Neural crest cell (in vitro differentiated cells): Measurements from ENCODE around the gene VAC14. TPM values are rescaled to one million over a fixed set of nuclear protein-coding genes. Genes with fewer than 3 reads are reported as not detected.
"Not testable (repeated sequence)": the region's sequence is repeated elsewhere in the genome, so short reads cannot be mapped to it uniquely, and the experiment has no call there.

Experiments
- DNase-seq: peaks from one replicate; pipeline ENCODE4 v3.0.0; 2021; ENCODE audit warnings: low read depth, mixed read lengths, low spot score
- H3K27ac Mint-ChIP-seq: one replicate; pipeline ENCODE4 v1.8.0; 2021; ENCODE audit warnings: mild to moderate bottlenecking, mixed read lengths; ENCODE audit not compliant: unreplicated experiment
- H3K27me3 Mint-ChIP-seq: 2 replicates; pipeline ENCODE4 v1.8.0; 2021; ENCODE audit warnings: low read depth, mild to moderate bottlenecking, mixed read lengths
- H3K36me3 Mint-ChIP-seq: 2 replicates; pipeline ENCODE4 v1.8.0; 2021; ENCODE audit warnings: low read depth, mild to moderate bottlenecking, mixed read lengths
- H3K4me1 Mint-ChIP-seq: 2 replicates; pipeline ENCODE4 v1.8.0; 2021; ENCODE audit warnings: mixed read lengths
- H3K4me3 Mint-ChIP-seq: one replicate; pipeline ENCODE4 v1.8.0; 2021; ENCODE audit warnings: mild to moderate bottlenecking, mixed read lengths
- H3K9me3 Mint-ChIP-seq: 2 replicates; pipeline ENCODE4 v1.8.0; 2021; ENCODE audit warnings: mixed read lengths
- total RNA-seq: library from RNA; stranded (reverse); gene quantifications from 2 replicates; pipeline ENCODE4 v1.2.1, GENCODE V29; 2021
- TF ChIP-seq, protein P1 (sequence below): fragments of 200-600 bp; sonication (generic); conservative IDR thresholded peaks from 2 replicates; pipeline ENCODE4 v1.5.0; 2021; ENCODE audit warnings: antibody characterized with exemption, mild to moderate bottlenecking

VAC14 gene
- total RNA-seq, 1 donor from 2014 or later: 46.7 TPM

DNA sequence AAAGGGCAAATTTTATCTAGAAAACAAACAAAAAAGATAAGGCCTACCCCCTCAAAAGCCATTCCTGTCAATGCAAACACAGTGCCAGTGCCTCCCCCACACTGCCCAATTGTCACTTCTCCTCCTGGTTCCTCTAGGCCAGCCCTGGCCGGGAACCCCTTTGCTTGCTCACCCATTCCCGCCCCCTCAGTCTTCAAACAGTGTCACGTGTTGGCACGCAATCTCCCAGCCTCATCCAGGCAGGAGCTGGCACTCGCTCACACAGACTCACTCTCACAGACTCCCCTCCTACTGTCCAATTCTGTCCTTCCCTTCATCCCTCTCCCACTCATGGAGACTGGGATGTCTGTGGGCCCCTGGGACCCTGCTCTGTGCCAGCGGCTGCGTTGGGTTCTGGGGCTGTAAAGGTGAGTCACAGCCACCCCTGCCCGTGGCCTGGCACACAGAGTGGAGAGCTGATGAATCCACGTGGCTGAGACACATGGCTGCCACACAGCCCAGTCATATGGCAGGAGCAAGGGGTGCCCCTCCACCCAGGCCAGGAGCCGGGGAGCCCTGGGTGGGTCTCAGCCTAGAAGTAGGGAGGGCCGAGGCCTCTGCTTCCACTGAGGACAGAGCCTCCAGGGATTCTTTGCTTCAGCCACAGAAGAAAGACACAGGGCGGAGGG lies 54.8 kb downstream of the VAC14 start:
- TF ChIP-seq, protein P1, sequence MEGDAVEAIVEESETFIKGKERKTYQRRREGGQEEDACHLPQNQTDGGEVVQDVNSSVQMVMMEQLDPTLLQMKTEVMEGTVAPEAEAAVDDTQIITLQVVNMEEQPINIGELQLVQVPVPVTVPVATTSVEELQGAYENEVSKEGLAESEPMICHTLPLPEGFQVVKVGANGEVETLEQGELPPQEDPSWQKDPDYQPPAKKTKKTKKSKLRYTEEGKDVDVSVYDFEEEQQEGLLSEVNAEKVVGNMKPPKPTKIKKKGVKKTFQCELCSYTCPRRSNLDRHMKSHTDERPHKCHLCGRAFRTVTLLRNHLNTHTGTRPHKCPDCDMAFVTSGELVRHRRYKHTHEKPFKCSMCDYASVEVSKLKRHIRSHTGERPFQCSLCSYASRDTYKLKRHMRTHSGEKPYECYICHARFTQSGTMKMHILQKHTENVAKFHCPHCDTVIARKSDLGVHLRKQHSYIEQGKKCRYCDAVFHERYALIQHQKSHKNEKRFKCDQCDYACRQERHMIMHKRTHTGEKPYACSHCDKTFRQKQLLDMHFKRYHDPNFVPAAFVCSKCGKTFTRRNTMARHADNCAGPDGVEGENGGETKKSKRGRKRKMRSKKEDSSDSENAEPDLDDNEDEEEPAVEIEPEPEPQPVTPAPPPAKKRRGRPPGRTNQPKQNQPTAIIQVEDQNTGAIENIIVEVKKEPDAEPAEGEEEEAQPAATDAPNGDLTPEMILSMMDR: no peak
- no peak for DNase-seq
- H3K4me1 Mint-ChIP-seq: peaks cover 34% of the 10 kb centered on the region
- peaks cover 2% of the 10 kb centered on the region for H3K9me3 Mint-ChIP-seq
- H3K4me3 Mint-ChIP-seq: no peak overlapping the region
- no peaks in the 10 kb centered on the region for H3K27me3 Mint-ChIP-seq
- H3K27ac Mint-ChIP-seq: peak overlapping the region; percentile 27
- H3K36me3 Mint-ChIP-seq: peaks cover 17% of the 10 kb centered on the region

DNA sequence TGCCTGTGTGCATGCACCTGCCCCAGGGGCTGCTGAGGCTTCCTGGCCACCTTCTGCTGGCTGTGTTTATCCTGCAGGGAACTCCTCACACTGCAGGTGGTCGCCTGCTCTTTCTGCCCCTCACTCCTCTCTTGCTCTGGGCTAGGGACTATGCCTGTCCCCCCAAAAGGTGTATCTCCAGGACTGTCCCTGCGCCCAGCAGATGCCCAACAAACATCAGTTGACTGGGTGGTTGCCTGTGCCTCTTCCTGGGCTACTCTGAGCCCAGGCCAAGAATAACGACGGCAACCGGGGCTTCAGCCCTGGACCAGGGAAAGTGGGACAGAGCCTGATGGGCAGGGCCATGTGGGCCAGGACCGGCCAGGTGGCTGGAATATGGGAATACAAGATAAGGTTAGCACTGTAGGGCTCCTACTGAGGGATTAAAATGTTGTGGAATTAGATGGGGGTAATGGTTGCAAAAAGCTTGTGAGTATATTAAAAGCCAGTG lies 55.4 kb downstream of the VAC14 start:
- Mint-ChIP-seq H3K4me3 (no peak overlapping the region), H3K27ac (no peak overlapping the region), H3K36me3 (peaks cover 17% of the 10 kb centered on the region), H3K27me3 (no peaks in the 10 kb centered on the region), H3K4me1 (peaks cover 28% of the 10 kb centered on the region), H3K9me3 (peaks cover 2% of the 10 kb centered on the region)
- TF ChIP-seq, protein P1: no peak
- DNase-seq: no peak

- no peak for DNase-seq
- peaks cover 17% of the 10 kb centered on the region for H3K36me3 Mint-ChIP-seq
- no peaks in the 10 kb centered on the region for H3K27me3 Mint-ChIP-seq
- H3K4me1 Mint-ChIP-seq: peaks cover 18% of the 10 kb centered on the region
- H3K9me3 Mint-ChIP-seq: peaks cover 2% of the 10 kb centered on the region
- TF ChIP-seq, protein P1: no peak
- no peak overlapping the region for H3K27ac Mint-ChIP-seq
- H3K4me3 Mint-ChIP-seq: no peak overlapping the region
Observed at GRCh38 chr16:70744366-70744765, 56.6 kb downstream of the VAC14 start.

DNA sequence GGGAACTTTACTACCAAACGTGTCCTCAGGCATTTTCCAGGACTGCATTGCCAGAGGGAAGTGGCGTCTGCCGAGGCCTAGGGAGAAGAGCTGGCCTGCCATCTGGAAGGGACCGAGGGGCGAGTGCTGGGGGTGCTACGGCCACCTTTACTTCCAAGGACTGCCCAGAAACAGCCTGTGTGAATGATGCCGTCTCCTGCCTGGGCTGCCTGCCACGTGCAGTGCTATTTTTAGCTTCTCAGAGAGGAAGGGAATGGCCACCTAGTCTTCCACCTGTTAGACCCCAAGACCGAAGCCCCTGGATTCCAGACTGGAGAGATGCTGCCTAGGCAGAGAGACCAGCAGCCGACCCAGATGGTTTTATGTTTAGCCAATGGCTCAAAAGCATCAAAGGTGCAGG lies 57.2 kb downstream of the VAC14 start:
- Mint-ChIP-seq H3K27me3 (no peaks in the 10 kb centered on the region), H3K4me3 (no peak overlapping the region), H3K4me1 (peaks cover 13% of the 10 kb centered on the region), H3K36me3 (peaks cover 17% of the 10 kb centered on the region), H3K9me3 (peaks cover 2% of the 10 kb centered on the region), H3K27ac (no peak overlapping the region)
- no peak for DNase-seq
- TF ChIP-seq, protein P1: no peak

DNA sequence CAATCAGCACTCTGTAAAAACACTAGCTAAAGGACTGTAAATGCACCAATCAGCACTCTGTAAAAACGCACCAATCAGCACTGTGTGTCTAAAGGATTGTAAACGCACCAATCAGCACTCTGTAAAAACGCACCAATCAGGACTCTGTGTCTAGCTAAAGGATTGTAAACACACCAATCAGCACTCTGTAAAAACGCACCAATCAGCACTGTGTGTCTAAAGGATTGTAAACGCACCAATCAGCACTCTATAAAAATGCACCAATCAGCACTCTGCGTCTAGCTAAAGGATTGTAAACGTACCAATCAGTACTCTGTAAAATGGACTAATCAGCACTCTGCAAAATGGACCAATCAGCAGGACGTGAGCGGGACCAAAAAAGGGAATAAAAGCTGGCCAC lies 58.0 kb downstream of the VAC14 start:
- H3K4me1 Mint-ChIP-seq: peaks cover 14% of the 10 kb centered on the region
- H3K4me3 Mint-ChIP-seq, H3K27ac Mint-ChIP-seq: not testable (repeated sequence)

GRCh38 chr16:70741783-70742125 lies 59.2 kb downstream of the VAC14 start:
- peaks cover 17% of the 10 kb centered on the region for H3K36me3 Mint-ChIP-seq
- peak overlapping the region; percentile 36 for H3K27ac Mint-ChIP-seq
- TF ChIP-seq, protein P1: no peak
- no peak overlapping the region for H3K4me3 Mint-ChIP-seq
- no peaks in the 10 kb centered on the region for H3K27me3 Mint-ChIP-seq
- peaks cover 18% of the 10 kb centered on the region for H3K4me1 Mint-ChIP-seq
- peaks cover 2% of the 10 kb centered on the region for H3K9me3 Mint-ChIP-seq
- no peak for DNase-seq

More for the DNA sequence above, 58.0 kb downstream of the VAC14 start:
- not testable (repeated sequence) for H3K9me3 Mint-ChIP-seq, H3K27me3 Mint-ChIP-seq, DNase-seq
- H3K36me3 Mint-ChIP-seq: peaks cover 17% of the 10 kb centered on the region
